H1 (cell line): Measurements from ENCODE around the gene DNAJC11. TPM values are rescaled to one million over a fixed set of nuclear protein-coding genes. Genes with fewer than 3 reads are reported as not detected.

ENCODE experiments used
- CTCF ChIA-PET: fragments of 300-600 bp; sonication (Branson Sonifier 250); formaldehyde crosslinking; loops from one replicate; lab custom pipeline; 2021; ENCODE audit not compliant: partially characterized antibody; lab: Charles Lee
- POLR2A ChIA-PET: fragments of 300-600 bp; sonication (Branson Sonifier 250); formaldehyde crosslinking; loops from one replicate; lab custom pipeline; 2021; ENCODE audit warnings: inconsistent platforms; ENCODE audit not compliant: partially characterized antibody; lab: Charles Lee
- DNase-seq, 2 experiments: peaks; one replicate each; pipeline versions ENCODE4 v3.0.0 to v3.0.0-alpha.2; 2010 to 2022; ENCODE audit warnings: low spot score in 2 of 2, low read depth in 1 of 2, mixed read lengths in 1 of 2
- FAIRE-seq: peaks from 2 replicates; lab custom pipeline; 2011; peaks lifted over from hg19 to GRCh38; lab: Jason Lieb, UNC
- H2AFZ ChIP-seq: 2 replicates; pipeline ENCODE4 v1.8.1; 2012; ENCODE audit warnings: low read length, inconsistent platforms
- H2AK5ac ChIP-seq: 2 replicates; pipeline ENCODE4 v1.6.1; 2013; ENCODE audit warnings: low read depth, low read length
- H2BK120ac ChIP-seq: replicated peaks from 2 replicates; pipeline ENCODE3; 2013; ENCODE audit warnings: low read depth, low read length, inconsistent platforms
- H2BK12ac ChIP-seq: 2 replicates; pipeline ENCODE4 v1.6.1; 2013; ENCODE audit warnings: low read depth, low read length
- H2BK15ac ChIP-seq: 2 replicates; pipeline ENCODE4 v1.6.1; 2013; ENCODE audit warnings: low read length
- H2BK20ac ChIP-seq: 2 replicates; pipeline ENCODE4 v1.6.1; 2013; ENCODE audit warnings: low read length
- H2BK5ac ChIP-seq: 2 replicates; pipeline ENCODE4 v1.6.1; 2013; ENCODE audit warnings: low read depth, low read length
- H3K14ac ChIP-seq: 2 replicates; pipeline ENCODE4 v1.6.1; 2013; ENCODE audit warnings: inconsistent platforms; ENCODE audit not compliant: insufficient read length
- H3K18ac ChIP-seq: 2 replicates; pipeline ENCODE4 v1.6.1; 2013; ENCODE audit warnings: low read length; ENCODE audit errors: extremely low read depth
- H3K23ac ChIP-seq: 2 replicates; pipeline ENCODE4 v1.6.1; 2013; ENCODE audit warnings: inconsistent platforms; ENCODE audit not compliant: insufficient read length
- H3K23me2 ChIP-seq: 2 replicates; pipeline ENCODE4 v1.6.1; 2013; ENCODE audit warnings: low read depth, low read length
- H3K27ac ChIP-seq: 2 replicates; pipeline ENCODE4 v1.6.1; 2011; ENCODE audit warnings: low read depth, low read length, inconsistent platforms
- H3K27me3 ChIP-seq, 4 experiments: replicated peaks in 1 of 4; 1 replicate in 1 of 4; 2 replicates in 3 of 4; pipeline versions ENCODE4 v1.6.1 to v1.8.1; 2011 to 2013; ENCODE audit warnings: low read length in 3 of 4, mild to moderate bottlenecking in 3 of 4, inconsistent platforms in 2 of 4, mixed read lengths in 2 of 4, moderate library complexity in 1 of 4; ENCODE audit not compliant: control insufficient read depth in 3 of 4, insufficient read depth in 3 of 4; ENCODE audit errors: extremely low read depth in 1 of 4
- H3K36me3 ChIP-seq, 4 experiments: 2 replicates each; pipeline versions ENCODE4 v1.6.1 to v1.8.1; 2011 to 2013; ENCODE audit warnings: mild to moderate bottlenecking in 4 of 4, low read length in 3 of 4, moderate library complexity in 2 of 4, control low read depth in 1 of 4, inconsistent platforms in 1 of 4; ENCODE audit not compliant: insufficient read depth in 4 of 4, control insufficient read depth in 2 of 4
- H3K4ac ChIP-seq: replicated peaks from 2 replicates; pipeline ENCODE3; 2013; ENCODE audit warnings: low read length, low read depth, mixed read lengths, inconsistent platforms; ENCODE audit not compliant: insufficient read length
- H3K4me1 ChIP-seq, 4 experiments: replicated peaks in 1 of 4; 1 replicate in 1 of 4; 2 replicates in 3 of 4; pipeline versions ENCODE4 v1.6.1 to v1.8.1; 2011 to 2013; ENCODE audit warnings: low read length in 3 of 4, inconsistent platforms in 2 of 4, mixed read lengths in 1 of 4; ENCODE audit not compliant: insufficient read depth in 4 of 4, control insufficient read depth in 3 of 4
- H3K4me2 ChIP-seq, 2 experiments: 2 replicates each; pipeline versions ENCODE4 v1.6.1 to v1.8.1; 2011 to 2013; ENCODE audit warnings: low read depth in 2 of 2, low read length in 2 of 2, control low read depth in 1 of 2, inconsistent platforms in 1 of 2, mild to moderate bottlenecking in 1 of 2; ENCODE audit not compliant: insufficient read depth in 1 of 2
- H3K4me3 ChIP-seq, 4 experiments: fragments of 200-600, 300-600 bp in 1 of 4; sonication (generic), shearing (Covaris generic), sonication (Bioruptor Twin) in 1 of 4; 2 replicates each; pipeline versions ENCODE4 v1.5.1 to v1.8.1; 2011 to 2016; ENCODE audit warnings: low read length in 4 of 4, low read depth in 3 of 4, control low read depth in 2 of 4, inconsistent platforms in 2 of 4, mild to moderate bottlenecking in 2 of 4, mixed read lengths in 1 of 4, moderate library complexity in 1 of 4; ENCODE audit not compliant: insufficient read depth in 2 of 4; ENCODE audit errors: extremely low read depth in 1 of 4
- H3K56ac ChIP-seq: replicated peaks from 2 replicates; pipeline ENCODE3; 2013; ENCODE audit warnings: low read depth, mild to moderate bottlenecking, mixed read lengths, low read length, inconsistent platforms; ENCODE audit not compliant: insufficient read length
- H3K79me1 ChIP-seq: 2 replicates; pipeline ENCODE4 v1.6.1; 2013; ENCODE audit warnings: low read depth, low read length, control low read depth
- H3K79me2 ChIP-seq, 2 experiments: 2 replicates each; pipeline versions ENCODE4 v1.6.1 to v1.8.1; 2012 to 2013; ENCODE audit warnings: low read length in 2 of 2, mild to moderate bottlenecking in 2 of 2, inconsistent platforms in 1 of 2; ENCODE audit not compliant: insufficient read depth in 2 of 2, control insufficient read depth in 1 of 2
- H3K9ac ChIP-seq, 4 experiments: replicated peaks in 1 of 4; 1 replicate in 1 of 4; 2 replicates in 3 of 4; pipeline versions ENCODE4 v1.6.1 to v1.8.1; 2011 to 2013; ENCODE audit warnings: low read depth in 3 of 4, low read length in 3 of 4, control low read depth in 2 of 4, mild to moderate bottlenecking in 2 of 4, moderate library complexity in 2 of 4, inconsistent platforms in 1 of 4; ENCODE audit errors: extremely low read depth in 1 of 4
- H3K9me3 ChIP-seq, 2 experiments: 2 replicates each; pipeline versions ENCODE4 v1.6.1 to v1.8.1; 2012 to 2013; ENCODE audit warnings: mild to moderate bottlenecking in 2 of 2, moderate library complexity in 2 of 2, control low read depth in 1 of 2, inconsistent platforms in 1 of 2, low read depth in 1 of 2, low read length in 1 of 2, mixed read lengths in 1 of 2; ENCODE audit not compliant: insufficient read depth in 2 of 2
- H4K20me1 ChIP-seq, 2 experiments: replicated peaks in 1 of 2; 2 replicates each; pipeline versions ENCODE3 to v1.8.1; 2011 to 2013; ENCODE audit warnings: inconsistent platforms in 2 of 2, low read length in 2 of 2, mild to moderate bottlenecking in 1 of 2; ENCODE audit not compliant: insufficient read depth in 2 of 2, control insufficient read depth in 1 of 2
- H4K5ac ChIP-seq: 2 replicates; pipeline ENCODE4 v1.6.1; 2013; ENCODE audit warnings: low read length, low read depth, mixed read lengths, inconsistent platforms; ENCODE audit not compliant: insufficient read length
- H4K8ac ChIP-seq: 2 replicates; pipeline ENCODE4 v1.8.0; 2013; ENCODE audit warnings: mild to moderate bottlenecking, moderate library complexity, low read length, inconsistent platforms; ENCODE audit not compliant: insufficient read depth; ENCODE audit errors: extremely low read depth
- H4K91ac ChIP-seq: replicated peaks from 2 replicates; pipeline ENCODE3; 2013; ENCODE audit warnings: low read length, mixed read lengths, inconsistent platforms; ENCODE audit not compliant: insufficient read length
- GABPA ChIP-seq: IDR thresholded peaks from 2 replicates; pipeline ENCODE4 v1.6.1; 2011; ENCODE audit warnings: mild to moderate bottlenecking, low read length, moderate library complexity, borderline replicate concordance; ENCODE audit not compliant: insufficient read depth
- JUND ChIP-seq: IDR thresholded peaks from 2 replicates; pipeline ENCODE4 v1.6.1; 2011; ENCODE audit warnings: mild to moderate bottlenecking, improper control_type of control experiment, low read length
- WGBS, 2 experiments: shearing (Covaris generic) in 1 of 2; methylation state at CpG; one replicate each; pipeline versions ENCODE4 v1.1.6 to v1.1.7; 2013 to 2015; ENCODE audit warnings: low lambda C conversion rate in 2 of 2, mixed read lengths in 2 of 2, inconsistent platforms in 1 of 2, low coverage in 1 of 2, missing lambda C conversion rate in 1 of 2; ENCODE audit not compliant: insufficient replicate concordance in 2 of 2, insufficient coverage in 1 of 2, insufficient read length in 1 of 2; ENCODE audit errors: extremely low coverage in 1 of 2, missing lambda C conversion rate in 1 of 2; 5-methylcytosine and 5-hydroxymethylcytosine counted together
- polyA plus RNA-seq, 7 experiments: library from polyadenylated mRNA; depleted of rRNA in 3 of 7; stranded (reverse) in 5 of 7; unstranded in 2 of 7; fragments of >200 nt in 5 of 7; fragments of 200-250 nt in 2 of 7; gene quantifications; 1 replicate in 5 of 7; 2 replicates in 1 of 7; 4 replicates in 1 of 7; pipeline versions ENCODE4 v1.2.1 to v1.2.3, GENCODE V29; 2011 to 2013; ENCODE audit warnings: missing spikeins in 2 of 7, mixed read lengths in 2 of 7
- total RNA-seq: library from RNA; stranded (reverse); fragmentation: NEBNext Ultra II Directional; extraction: Animal tissue kit (Norgen Biotek cat#: 25700); gene quantifications from 2 replicates; pipeline ENCODE4 v1.2.1, GENCODE V29; 2021
- TF ChIP-seq, protein P1 (sequence below): IDR thresholded peaks from 2 replicates; pipeline ENCODE4 v1.6.1; 2012; ENCODE audit warnings: inconsistent platforms

DNAJC11 gene
- total and polyA plus RNA-seq, 2 of the 8 experiments (the other 6 are each of a cell fraction or from before 2014, with no cell fraction given): 43.9 to 90.9 TPM

DNA sequence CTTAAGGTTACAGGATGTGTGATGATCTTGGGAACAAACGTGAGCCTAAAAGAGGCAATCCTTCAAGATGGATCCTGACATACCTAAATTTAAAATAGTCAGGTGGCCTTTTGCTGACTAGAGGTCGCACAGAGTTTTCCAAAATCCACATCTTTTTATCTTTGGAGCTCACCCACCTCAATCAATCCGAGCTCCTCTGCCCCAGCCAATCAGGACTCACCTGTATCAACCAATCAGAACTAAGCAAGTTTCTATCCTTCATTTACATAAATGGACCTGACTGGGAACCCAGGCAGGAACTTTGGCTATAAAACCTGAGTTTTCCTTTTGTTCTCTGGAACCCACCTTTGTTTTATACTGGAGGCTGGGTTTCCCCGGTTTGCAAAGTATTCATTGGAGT, 16.2 kb downstream of the DNAJC11 start:
- Histone ChIP-seq H3K9ac (no peak overlapping the region), H2BK15ac (no peak overlapping the region), H3K27ac (no peak overlapping the region), H3K27me3 (no peaks in the 10 kb centered on the region), H3K23me2 (no peaks in the 10 kb centered on the region), H4K5ac (no peak overlapping the region), H3K4ac (no peak overlapping the region), H3K79me1 (peaks cover 22% of the 10 kb centered on the region), H3K14ac (no peak overlapping the region), H3K4me3 (no peak overlapping the region), H4K91ac (no peak overlapping the region), H2BK5ac (no peak overlapping the region), H3K36me3 (peaks cover 0 to 10% (median 8%) of the 10 kb centered on the region in 4 experiments; a peak in 3 of 8 replicates), H3K56ac (no peak overlapping the region), H2BK120ac (no peak overlapping the region), H3K4me1 (no peaks in the 10 kb centered on the region), H2BK20ac (no peak overlapping the region), H2BK12ac (no peak overlapping the region), H3K18ac (no peak overlapping the region)
- no peak for DNase-seq
- 91% methylated on average over 4 of the region's 4 CpGs; no CpG with 5 or more reads in 1 of the 2 experiments for WGBS, 2 experiments
- CTCF ChIA-PET: interaction anchor here (0.6 to 2.0 kb wide), 4 partner anchors 9 to 43 kb away, joined by 3 to 9 read pairs (median 3); partner anchors contain the start of gene DNAJC11
- no peak for TF ChIP-seq GABPA
- no peak for TF ChIP-seq JUND
- TF ChIP-seq, protein P1, sequence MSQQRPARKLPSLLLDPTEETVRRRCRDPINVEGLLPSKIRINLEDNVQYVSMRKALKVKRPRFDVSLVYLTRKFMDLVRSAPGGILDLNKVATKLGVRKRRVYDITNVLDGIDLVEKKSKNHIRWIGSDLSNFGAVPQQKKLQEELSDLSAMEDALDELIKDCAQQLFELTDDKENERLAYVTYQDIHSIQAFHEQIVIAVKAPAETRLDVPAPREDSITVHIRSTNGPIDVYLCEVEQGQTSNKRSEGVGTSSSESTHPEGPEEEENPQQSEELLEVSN: no peak
- TF ChIP-seq, all 59 proteins: peak for 0
- no peak for FAIRE-seq
- Histone ChIP-seq H2AK5ac (no peak overlapping the region), H3K9me3 (no peaks in the 10 kb centered on the region), H3K4me2 (no peak overlapping the region), H4K8ac (no peak overlapping the region), H3K23ac (no peak overlapping the region), H2AFZ (no peak overlapping the region), H4K20me1 (peaks cover 0 to 8% of the 10 kb centered on the region in 2 experiments), H3K79me2 (peaks cover 14 to 71% of the 10 kb centered on the region in 2 experiments)
- POLR2A ChIA-PET: no interaction called here
